Measurements from ENCODE around the gene TRAF1.

The TRAF1 gene

GRCh38 chr9:120938851-120939250 lies 12.3 kb upstream of the TRAF1 start:
- DNase-seq = no peak

GRCh38 chr9:120937596-120937995 lies 11.0 kb upstream of the TRAF1 start:
- DNase-seq = no peak

- DNase-seq = no peak
Observed at GRCh38 chr9:120937127-120937526, 10.5 kb upstream of the TRAF1 start.

- no peak for DNase-seq
Observed at GRCh38 chr9:120936764-120937122, 10.1 kb upstream of the TRAF1 start.

- peak; percentile 95 for DNase-seq
Observed at GRCh38 chr9:120936011-120936763, 9.6 kb upstream of the TRAF1 start.

- DNase-seq = no peak
Observed at GRCh38 chr9:120935383-120935857, 8.8 kb upstream of the TRAF1 start.

- DNase-seq = no peak
Observed at GRCh38 chr9:120934281-120934680, 7.7 kb upstream of the TRAF1 start.

- no peak for DNase-seq
Observed at GRCh38 chr9:120933310-120934055, 6.9 kb upstream of the TRAF1 start.

- no peak for DNase-seq
Observed at GRCh38 chr9:120932086-120932823, 5.7 kb upstream of the TRAF1 start.

GRCh38 chr9:120931231-120932085 lies 4.9 kb upstream of the TRAF1 start:
- peak; percentile 67 for DNase-seq

- DNase-seq = no peak
Observed at GRCh38 chr9:120929229-120929791, 2.7 kb upstream of the TRAF1 start.

- DNase-seq = peak; percentile 78
Observed at GRCh38 chr9:120928483-120929228, 2.1 kb upstream of the TRAF1 start.

- no peak for DNase-seq
Observed at GRCh38 chr9:120928015-120928482, 1.5 kb upstream of the TRAF1 start.

GRCh38 chr9:120927269-120928014 lies 846 bp upstream of the TRAF1 start:
- DNase-seq = peak; percentile 36

- DNase-seq = peak; percentile 90
Observed at GRCh38 chr9:120925535-120926396, 830 bp downstream of the TRAF1 start.

GRCh38 chr9:120924698-120925534 lies 1.7 kb downstream of the TRAF1 start:
- DNase-seq = no peak

- no peak for DNase-seq
Observed at GRCh38 chr9:120923620-120924328, 2.8 kb downstream of the TRAF1 start.
